HuH-7 (cell line): Measurements from ENCODE around the gene SUN2.

Source experiments
- DNase-seq: peaks from one replicate; pipeline ENCODE4 v3.0.0; 2011; ENCODE audit warnings: low spot score

SUN2 gene

GRCh38 chr22:38734421-38735100 lies 21.2 kb downstream of the SUN2 start:
- no peak for DNase-seq

GRCh38 chr22:38733724-38734381 lies 21.9 kb downstream of the SUN2 start:
- DNase-seq, result no peak

- peak; percentile 78 for DNase-seq
Observed at GRCh38 chr22:38733329-38733723, 22.5 kb downstream of the SUN2 start.

- DNase-seq, result no peak
Observed at GRCh38 chr22:38732251-38732815, 23.5 kb downstream of the SUN2 start.

- DNase-seq, result no peak
Observed at GRCh38 chr22:38731703-38732161, 24.1 kb downstream of the SUN2 start.

GRCh38 chr22:38730411-38730871 lies 25.4 kb downstream of the SUN2 start:
- no peak for DNase-seq

GRCh38 chr22:38729946-38730345 lies 25.9 kb downstream of the SUN2 start:
- no peak for DNase-seq

- DNase-seq, result no peak
Observed at GRCh38 chr22:38728871-38729796, 26.7 kb downstream of the SUN2 start.

GRCh38 chr22:38727530-38728451 lies 28.0 kb downstream of the SUN2 start:
- DNase-seq, result no peak

GRCh38 chr22:38727123-38727522 lies 28.7 kb downstream of the SUN2 start:
- no peak for DNase-seq

- no peak for DNase-seq
Observed at GRCh38 chr22:38725900-38726655, 29.7 kb downstream of the SUN2 start.

GRCh38 chr22:38724926-38725571 lies 30.7 kb downstream of the SUN2 start:
- peak; percentile 65 for DNase-seq

GRCh38 chr22:38724176-38724575 lies 31.6 kb downstream of the SUN2 start:
- DNase-seq, result no peak

GRCh38 chr22:38721551-38721950 lies 34.2 kb downstream of the SUN2 start:
- no peak for DNase-seq

- no peak for DNase-seq
Observed at GRCh38 chr22:38720350-38720749, 35.4 kb downstream of the SUN2 start.

- no peak for DNase-seq
Observed at GRCh38 chr22:38719196-38719595, 36.6 kb downstream of the SUN2 start.

- DNase-seq, result no peak
Observed at GRCh38 chr22:38718414-38718813, 37.4 kb downstream of the SUN2 start.

- DNase-seq, result no peak
Observed at GRCh38 chr22:38717244-38717643, 38.6 kb downstream of the SUN2 start.

- DNase-seq, result no peak
Observed at GRCh38 chr22:38716826-38717225, 39.0 kb downstream of the SUN2 start.

- DNase-seq, result no peak
Observed at GRCh38 chr22:38716271-38716670, 39.5 kb downstream of the SUN2 start.
